ENCODE results near the gene MAP2K4.

The MAP2K4 gene

DNA sequence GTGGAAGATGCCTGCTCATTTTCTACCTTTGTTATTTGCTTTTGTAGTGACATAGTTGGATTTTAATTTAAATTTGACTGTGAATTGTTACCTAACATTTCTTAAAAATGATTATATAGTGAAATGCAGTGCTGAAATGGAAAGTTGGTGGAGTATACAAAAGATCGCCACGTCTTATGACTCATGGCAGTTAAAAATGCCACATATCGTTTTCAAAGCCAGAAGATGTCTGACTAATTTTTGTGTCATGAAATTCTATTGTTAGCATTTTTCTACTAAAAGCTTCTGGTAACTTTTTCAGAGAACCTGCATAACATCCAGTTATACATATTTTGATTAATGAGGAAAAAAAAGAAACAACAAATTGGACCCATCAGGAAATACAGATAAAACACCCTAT is 20.6 kb downstream of the MAP2K4 start:
- no peak for DNase-seq

DNA sequence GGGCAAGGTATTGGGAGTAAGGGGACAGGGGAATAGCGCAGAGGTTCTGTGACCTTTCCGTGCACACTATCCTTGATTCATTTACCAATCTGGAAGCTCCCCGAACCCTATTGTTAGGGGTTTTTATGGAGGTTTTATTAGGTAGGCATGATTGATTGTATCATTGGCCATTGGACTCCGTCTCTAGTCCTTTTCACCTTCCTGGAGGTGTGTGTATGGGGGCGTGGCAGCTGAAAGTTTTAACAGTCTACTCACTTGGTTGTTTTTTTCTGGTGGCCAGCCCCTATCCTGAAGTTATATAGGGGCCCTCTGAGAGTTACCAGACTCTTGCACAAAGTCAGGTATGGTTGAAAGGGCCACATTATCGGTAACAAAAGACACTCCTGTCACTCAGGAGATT is 23.0 kb downstream of the MAP2K4 start:
- DNase-seq: no peak

DNA sequence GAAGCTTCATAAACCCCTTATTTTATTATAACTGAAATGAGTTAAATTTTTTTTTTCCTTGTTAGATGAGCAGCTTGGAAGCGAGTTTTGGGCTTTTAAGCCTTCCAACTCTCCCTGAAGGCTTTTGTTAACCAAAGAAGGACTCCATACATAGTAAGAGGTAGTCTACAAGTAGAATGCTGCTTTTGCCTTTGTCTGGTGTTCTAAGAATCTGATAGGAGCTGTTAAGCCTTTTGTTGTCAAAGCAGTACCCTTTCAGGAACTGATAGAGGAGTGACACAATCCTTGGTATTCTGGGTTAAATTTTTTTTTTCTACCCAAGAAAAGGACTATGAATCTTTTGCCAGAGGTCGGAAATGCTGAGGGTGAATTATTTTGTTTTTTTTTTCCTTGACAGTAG is 26.1 kb downstream of the MAP2K4 start:
- DNase-seq: no peak

DNA sequence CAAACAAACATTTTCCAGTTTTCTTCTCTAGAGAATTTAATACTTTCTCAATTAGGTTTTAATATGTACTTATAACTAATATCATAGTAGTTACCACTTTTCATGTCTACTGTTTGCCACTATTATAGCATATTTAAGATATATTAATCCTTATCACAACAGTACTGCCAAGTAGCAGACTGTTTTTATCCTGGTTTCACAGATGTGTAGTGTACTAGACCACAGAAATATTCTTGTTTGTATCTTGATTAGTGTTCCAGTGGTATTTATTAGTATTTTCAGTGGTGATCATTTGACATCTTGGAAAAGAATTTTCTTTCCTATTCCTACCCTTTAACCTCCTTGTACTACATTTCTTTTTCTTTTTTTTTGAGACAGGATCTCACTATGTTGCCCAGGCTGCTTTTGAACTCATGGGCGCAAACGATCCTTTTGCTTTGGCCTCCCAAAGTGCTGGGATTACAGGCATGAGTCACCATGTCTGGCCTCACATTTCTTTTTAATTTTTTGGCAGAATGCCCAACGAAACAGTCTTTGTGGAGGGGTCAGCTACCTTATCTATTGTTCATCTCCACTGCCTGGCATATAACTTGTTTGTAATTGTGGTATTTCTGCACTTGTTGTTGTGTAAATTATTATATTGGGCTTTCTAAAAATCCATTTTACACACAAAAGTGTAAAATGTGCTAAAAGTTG is 27.2 kb downstream of the MAP2K4 start:
- DNase-seq: no peak

DNA sequence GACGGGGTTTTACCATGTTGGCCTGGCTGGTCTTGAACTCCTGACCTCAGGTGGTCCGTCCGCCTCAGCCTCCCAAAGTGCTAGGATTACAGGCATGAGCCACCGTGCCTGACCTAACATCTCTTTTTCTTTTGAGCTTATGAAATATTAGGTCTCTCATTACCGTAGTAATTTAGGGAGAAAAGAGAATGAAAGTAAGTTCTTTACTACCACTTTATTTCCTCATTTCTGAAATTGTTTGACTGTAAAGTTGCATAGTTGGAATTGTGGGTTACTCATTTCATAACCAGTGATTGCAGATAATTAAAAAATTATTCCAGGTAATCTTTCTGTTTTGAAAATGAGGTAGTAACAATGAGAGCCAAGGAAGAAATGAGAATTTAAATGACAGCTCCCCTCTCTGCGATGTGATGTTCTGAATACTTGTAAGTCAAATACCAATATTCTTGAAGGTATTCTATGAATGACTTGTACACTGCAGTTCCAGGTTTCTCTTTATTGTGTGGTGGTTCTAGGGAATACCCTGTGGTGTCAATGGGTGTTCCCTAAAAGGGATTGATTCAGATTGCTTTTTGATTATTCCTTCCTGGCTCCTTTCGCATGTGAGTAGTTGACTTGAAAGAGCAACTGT is 28.3 kb downstream of the MAP2K4 start:
- DNase-seq: no peak

- no peak for DNase-seq
Measured at GRCh38 chr17:12050646-12051225, 30.1 kb downstream of the MAP2K4 start.

DNA sequence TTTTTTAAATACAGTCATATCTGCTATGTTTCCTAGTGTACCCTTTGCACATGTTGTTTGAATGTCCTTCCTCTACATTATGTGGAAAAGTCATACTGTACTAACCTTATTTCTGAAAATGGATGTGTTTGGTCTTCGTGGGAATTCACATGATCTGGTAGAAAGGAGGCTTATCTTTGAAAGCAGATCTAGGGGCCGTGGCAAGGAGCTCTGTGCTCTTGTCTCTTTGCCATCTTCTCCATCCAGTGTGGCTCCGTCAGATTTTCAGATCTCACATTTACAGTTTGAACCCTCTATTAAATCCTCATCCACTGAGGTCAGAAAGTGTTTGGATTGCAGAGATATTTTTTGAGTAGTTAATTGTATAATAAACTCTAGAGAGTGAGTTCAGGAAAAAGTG is 32.9 kb downstream of the MAP2K4 start:
- no peak for DNase-seq

DNA sequence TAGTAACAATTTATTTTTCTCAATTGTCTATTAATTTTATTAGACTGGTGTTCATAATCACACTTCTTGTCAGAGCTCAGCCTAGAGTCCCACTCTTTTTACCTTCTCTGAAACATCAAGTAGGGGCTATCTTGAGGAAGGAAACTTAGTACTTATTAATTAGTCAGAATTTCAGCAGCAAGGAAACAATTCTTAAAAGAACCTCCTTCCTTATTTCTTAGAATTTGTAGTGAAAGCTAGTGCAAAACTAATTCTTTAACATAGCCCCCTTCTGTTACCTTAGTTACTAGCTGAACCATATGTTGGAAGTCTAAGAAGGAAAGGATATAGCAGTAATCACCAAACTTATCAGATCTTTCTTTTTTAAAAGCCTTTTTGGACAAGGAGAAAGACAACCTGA is 35.2 kb downstream of the MAP2K4 start:
- DNase-seq: no peak

GRCh38 chr17:12057520-12057919 is 36.8 kb downstream of the MAP2K4 start:
- DNase-seq: no peak

DNA sequence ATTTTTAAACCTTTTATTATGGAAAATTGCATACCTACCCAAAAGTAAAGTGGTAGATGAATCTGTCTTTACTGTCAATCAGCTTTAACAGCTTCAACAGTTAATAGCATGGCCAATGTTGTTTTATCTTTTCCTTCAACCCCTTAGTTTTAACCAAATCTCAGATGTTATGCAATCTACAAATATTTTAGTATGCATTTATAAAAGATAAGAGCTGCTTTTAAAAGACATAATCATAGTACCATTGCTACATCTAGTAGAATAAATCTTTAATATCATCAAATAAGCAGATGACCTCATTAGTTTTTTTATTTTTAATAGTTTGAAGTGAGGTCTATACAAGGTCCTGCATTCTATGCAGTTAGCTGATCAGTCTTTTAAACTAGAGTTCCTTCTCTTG is 37.9 kb downstream of the MAP2K4 start:
- DNase-seq: no peak

DNA sequence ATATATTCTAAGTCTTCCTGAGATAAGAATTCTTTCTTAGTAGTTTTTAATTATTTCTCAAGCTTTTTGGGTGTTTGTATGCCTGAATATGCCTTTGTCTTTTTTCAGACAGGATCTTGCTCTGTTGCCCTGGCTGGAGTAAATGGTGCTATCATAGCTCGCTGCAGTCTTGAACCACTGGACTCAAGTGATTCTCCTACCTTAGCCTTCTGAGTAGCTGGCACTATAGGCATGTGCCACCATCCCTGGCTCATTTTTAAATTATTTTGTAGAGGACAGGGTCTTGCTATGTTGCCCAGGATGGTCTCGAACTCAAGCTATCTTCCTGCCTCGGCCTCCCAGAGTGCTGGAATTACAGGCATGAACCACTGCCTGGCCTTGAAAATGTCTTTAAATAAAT is 41.6 kb downstream of the MAP2K4 start:
- DNase-seq: no peak

- DNase-seq: no peak
Measured at GRCh38 chr17:12064395-12064794, 43.7 kb downstream of the MAP2K4 start.

DNA sequence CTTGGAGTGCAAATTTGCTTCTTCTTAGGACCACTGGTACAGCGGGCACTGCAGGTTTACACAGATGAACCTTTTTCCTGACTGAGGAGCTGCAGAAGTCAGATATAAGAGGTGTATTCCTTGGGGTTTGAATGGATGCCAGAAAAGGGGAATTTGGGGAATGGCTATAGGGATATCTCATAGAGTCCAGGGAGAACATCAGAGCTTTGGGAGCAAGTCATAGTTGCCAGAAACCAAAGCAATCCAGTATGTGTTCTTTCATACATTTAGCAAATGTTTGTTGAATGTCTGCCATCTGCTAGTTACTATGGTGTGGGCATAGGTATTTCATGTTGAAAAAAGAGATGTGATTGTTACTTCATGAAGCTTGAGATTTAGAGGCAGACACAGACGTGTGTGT is 46.8 kb downstream of the MAP2K4 start:
- no peak for DNase-seq

DNA sequence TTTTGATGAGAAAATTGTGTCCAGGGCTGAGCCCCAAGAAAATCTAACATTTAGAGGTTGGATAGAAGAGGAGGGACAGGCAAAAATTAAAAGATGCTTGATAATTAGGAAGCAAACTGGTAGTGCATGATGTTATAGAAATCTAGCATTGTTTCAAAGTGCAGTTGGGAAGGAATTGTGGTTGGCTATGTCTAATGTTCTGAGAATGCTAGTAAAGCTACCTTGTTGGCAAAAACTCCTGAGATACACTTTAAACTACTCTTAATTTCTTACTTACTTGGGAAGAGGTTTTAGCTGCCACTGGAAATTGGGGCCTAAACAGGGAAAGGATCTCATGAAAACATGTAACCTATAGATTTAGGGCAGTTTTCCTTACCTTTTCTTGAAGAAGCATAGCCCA is 48.3 kb downstream of the MAP2K4 start:
- no peak for DNase-seq

DNA sequence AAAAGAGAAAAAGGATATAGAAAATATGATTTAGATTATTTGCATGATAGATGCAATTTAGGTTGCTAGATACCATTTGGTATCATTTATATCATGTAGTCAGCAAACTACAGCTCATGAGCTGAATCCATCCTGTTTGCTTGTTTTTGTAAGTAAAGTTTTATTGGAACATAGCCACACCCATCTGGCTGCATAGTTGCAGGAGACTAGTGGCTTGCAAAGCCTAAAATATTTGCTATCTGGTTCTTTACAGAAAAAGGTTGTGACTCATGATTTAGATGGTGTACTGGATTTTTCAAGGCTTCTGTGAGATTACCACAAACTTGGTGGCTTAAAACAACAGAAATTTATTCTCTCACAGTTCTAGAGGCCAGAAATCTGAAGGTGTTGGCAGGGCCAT is 49.9 kb downstream of the MAP2K4 start:
- no peak for DNase-seq

DNA sequence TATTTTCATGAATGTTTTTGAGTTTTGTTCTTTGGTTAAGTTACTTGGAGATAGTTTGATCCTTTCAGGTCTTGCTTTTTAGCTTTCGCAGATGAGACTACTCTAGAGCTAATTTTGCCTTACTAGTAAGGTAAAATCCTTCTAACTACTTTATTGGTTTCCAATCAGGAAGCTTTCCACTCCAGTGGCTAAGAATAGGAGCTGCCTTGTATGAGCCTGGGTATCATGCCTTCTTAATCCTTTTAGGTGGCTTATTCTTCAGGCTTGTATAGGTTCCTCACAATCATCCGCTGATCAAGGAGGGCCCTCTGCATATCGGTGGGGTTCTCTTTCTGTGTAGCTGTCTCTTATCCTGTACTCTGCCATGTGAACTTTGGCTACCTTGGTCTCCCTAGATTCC is 53.7 kb downstream of the MAP2K4 start:
- no peak for DNase-seq

- no peak for DNase-seq
Measured at GRCh38 chr17:12077773-12078172, 57.1 kb downstream of the MAP2K4 start.

- no peak for DNase-seq
Measured at GRCh38 chr17:12078791-12079190, 58.1 kb downstream of the MAP2K4 start.

DNA sequence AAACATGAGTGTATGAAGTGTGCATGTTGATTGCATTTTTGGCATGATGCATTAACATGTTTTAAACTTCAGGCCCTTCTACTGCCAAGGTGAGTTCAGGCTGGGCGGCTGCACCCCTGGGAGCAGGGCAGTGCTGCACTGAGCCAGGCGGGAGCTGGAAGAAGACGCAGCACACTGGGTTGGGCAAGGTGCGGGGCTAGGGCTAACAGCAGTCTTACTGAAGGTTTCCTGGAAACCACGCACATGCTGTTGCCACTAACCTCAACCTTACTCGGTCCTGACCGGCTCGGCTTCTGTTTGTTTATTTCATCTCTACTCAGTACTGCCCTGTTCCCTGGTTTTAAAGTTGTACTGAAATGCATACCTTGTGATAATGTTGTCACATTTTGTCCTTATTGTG is 61.0 kb downstream of the MAP2K4 start:
- no peak for DNase-seq

DNA sequence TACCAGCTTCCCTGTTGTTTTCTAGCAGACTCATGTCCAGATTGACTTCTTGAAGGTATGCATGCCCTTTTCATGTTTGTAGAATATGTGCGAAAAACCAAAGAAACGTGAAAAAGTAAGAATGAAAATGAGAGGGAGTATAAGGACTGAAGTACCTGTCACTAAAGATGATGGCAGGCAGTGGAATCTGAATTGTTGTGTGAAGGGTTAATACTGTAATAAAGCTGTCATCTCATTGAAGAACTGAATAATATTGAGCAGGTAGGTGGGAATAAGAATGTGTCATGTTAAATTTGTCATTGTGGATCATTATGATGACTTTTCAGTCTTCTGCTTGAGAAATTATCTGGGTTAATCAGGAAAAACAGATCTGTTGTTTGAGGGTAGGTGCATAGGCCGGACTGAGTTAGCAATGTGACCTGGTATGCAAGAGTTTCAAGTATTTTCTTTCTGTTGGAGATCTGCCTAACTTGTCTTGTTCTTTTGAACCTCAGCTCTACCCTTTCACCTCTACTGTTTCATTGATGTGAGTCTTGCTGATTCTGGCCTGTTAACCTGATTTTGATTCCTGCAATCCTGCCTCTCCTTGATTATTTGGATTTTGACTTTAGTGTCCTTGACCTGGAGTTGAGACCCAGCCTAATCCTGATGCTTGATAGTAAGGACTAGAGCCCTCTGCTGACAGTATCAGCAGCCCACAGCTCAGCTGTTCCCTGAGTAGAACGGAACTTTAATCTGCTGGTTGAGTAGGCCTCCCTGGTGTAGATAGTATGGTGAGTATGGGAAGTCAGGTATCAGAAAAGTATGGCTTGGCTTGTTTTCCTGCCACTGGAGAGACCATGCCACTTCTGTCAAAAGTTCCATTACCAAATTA is 64.6 kb downstream of the MAP2K4 start:
- DNase-seq: no peak

GRCh38 chr17:12088035-12088434 is 67.4 kb downstream of the MAP2K4 start:
- no peak for DNase-seq

DNA sequence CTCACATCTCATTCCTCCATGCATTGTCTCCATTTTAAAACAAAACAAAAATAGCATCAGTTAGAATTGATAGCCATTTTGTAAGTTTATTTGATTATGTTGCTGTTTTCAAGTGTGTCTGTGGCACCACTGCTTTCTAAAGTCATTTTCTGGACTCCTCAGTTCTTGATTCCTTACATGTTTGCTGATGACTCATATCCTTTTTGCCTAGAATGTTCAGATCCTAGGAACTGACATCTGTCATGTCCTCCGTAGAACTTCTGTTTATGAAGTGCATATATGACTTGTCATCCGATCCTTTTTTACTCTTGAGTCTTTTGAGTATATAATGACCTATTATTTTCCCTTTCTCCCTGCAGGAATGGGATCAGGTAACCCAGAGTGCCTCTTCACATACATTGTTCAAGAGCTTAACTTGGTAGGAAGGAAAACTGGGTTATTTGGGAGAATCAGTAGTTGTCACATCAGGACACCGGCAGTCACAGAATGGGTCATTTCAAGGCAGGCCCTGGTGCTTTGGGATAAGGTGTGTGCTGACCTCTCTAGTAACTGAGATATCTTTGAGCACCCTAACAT is 69.2 kb downstream of the MAP2K4 start:
- DNase-seq: no peak

- DNase-seq: no peak
Measured at GRCh38 chr17:12094336-12094735, 73.7 kb downstream of the MAP2K4 start.
